ENCODE data around the gene PROK1.
A peak's percentile ranks its signal among the peaks of the same experiment; 100 is the strongest.

The PROK1 gene

DNA sequence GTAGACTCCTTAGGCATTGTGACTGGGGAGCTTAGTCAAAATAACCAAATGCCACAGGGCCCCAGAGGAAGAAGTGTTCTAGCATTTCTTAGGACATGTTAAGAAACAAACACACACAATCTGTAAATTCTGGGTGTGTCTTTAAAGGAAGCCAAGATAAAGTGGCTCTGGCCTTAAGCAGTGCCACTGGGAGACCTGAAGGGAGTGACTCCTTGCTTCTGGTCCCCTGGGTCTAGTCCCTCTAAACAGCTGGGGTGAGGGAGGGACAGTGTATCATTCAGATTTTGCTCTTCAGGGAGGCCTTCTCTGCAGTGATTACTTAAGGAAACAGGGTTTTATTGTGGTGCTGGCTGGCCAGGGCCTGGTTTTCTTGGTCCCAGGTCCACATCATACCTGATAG lies 9.1 kb upstream of the PROK1 start:
- H3K4me1 ChIP-seq (ENCODE audit: control insufficient read depth, insufficient read depth, low read depth, low read length): no peaks in the 10 kb centered on the region
- no peak overlapping the region for H3K14ac ChIP-seq (ENCODE audit: low read length in 2 of 2)
- no peaks in the 10 kb centered on the region for H3K36me3 ChIP-seq (ENCODE audit: control insufficient read depth in 1 of 2, insufficient read depth in 2 of 2, low read depth in 1 of 2, low read length in 2 of 2)
- no peak overlapping the region for H2AFZ ChIP-seq (ENCODE audit: low read depth, low read length)
- H3K23ac ChIP-seq (ENCODE audit: low read length in 2 of 2): no peak overlapping the region
- no peak overlapping the region for H3K27ac ChIP-seq (ENCODE audit: low read length, poor library complexity, severe bottlenecking)
- no peak overlapping the region for H2AK5ac ChIP-seq (ENCODE audit: low read length, severe bottlenecking)
- no peak overlapping the region for H2BK120ac ChIP-seq (ENCODE audit: low read depth, low read length)
- no peak overlapping the region for H3K4me2 ChIP-seq (ENCODE audit: low read length, poor library complexity, severe bottlenecking)
- H4K91ac ChIP-seq (ENCODE audit: low read length): no peak overlapping the region
- no peak overlapping the region for H4K8ac ChIP-seq (ENCODE audit: low read length)
- H3K79me1 ChIP-seq (replicated peaks; ENCODE audit: low read length, poor library complexity, severe bottlenecking): no peaks in the 10 kb centered on the region
- no peak overlapping the region for H2BK15ac ChIP-seq (ENCODE audit: low read depth, poor library complexity, severe bottlenecking)
- no peak overlapping the region for H3K4me3 ChIP-seq (ENCODE audit: insufficient read depth in 1 of 2, low read depth in 1 of 2, low read length in 2 of 2)
- no peak for DNase-seq
- H3K9ac ChIP-seq (ENCODE audit: low read length): no peak overlapping the region
- H2BK12ac ChIP-seq (ENCODE audit: low read length in 2 of 2): peak overlapping the region in 1 of 2 experiments; percentile 45
- H3K9me3 ChIP-seq (ENCODE audit: control insufficient read depth, low read length): no peaks in the 10 kb centered on the region
- peak overlapping the region in 1 of 2 experiments; percentile 42 for H3K4ac ChIP-seq (ENCODE audit: low read depth in 1 of 2, low read length in 2 of 2)
- no peak overlapping the region for H3K18ac ChIP-seq (ENCODE audit: low read depth in 1 of 2, low read length in 2 of 2)
- no peak overlapping the region for H2BK5ac ChIP-seq (ENCODE audit: low read depth, low read length, poor library complexity, severe bottlenecking)
- H3K27me3 ChIP-seq (ENCODE audit: control insufficient read depth in 1 of 2, insufficient read depth in 1 of 2, low read length in 2 of 2): peaks cover 15 to 33% of the 10 kb centered on the region in 2 experiments

DNA sequence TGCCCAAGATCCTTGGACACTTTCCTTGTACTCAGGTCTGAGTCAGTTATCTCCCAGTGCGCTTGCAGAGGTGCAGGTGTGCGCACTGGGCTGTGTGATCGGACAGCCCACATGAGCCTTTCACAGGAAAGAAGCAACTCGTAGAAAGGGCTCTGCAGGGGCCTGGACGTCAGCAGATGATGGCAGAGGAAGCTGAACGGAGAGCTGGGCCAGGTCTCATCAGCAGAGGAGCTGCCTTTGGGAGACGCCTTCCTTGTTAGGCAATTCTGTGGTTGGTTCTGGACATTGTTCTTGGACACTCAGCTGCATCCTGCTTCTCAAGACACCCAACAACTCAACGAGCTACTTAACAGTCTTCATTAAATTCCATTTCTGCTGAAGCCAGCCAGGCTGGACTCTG lies 7.5 kb upstream of the PROK1 start:
- no peak overlapping the region for H4K91ac ChIP-seq (ENCODE audit: low read length)
- no peak overlapping the region for H3K14ac ChIP-seq (ENCODE audit: low read length in 2 of 2)
- no peak overlapping the region for H3K4me3 ChIP-seq (ENCODE audit: insufficient read depth in 1 of 2, low read depth in 1 of 2, low read length in 2 of 2)
- no peak overlapping the region for H2AFZ ChIP-seq (ENCODE audit: low read depth, low read length)
- peak; percentile 62 for DNase-seq
- no peaks in the 10 kb centered on the region for H3K9me3 ChIP-seq (ENCODE audit: control insufficient read depth, low read length)
- no peaks in the 10 kb centered on the region for H3K4me1 ChIP-seq (ENCODE audit: control insufficient read depth, insufficient read depth, low read depth, low read length)
- no peak overlapping the region for H2BK15ac ChIP-seq (ENCODE audit: low read depth, poor library complexity, severe bottlenecking)
- H3K4ac ChIP-seq (ENCODE audit: low read depth in 1 of 2, low read length in 2 of 2): no peak overlapping the region
- peaks cover 29 to 36% of the 10 kb centered on the region in 2 experiments for H3K27me3 ChIP-seq (ENCODE audit: control insufficient read depth in 1 of 2, insufficient read depth in 1 of 2, low read length in 2 of 2)
- no peak overlapping the region for H3K4me2 ChIP-seq (ENCODE audit: low read length, poor library complexity, severe bottlenecking)
- H4K8ac ChIP-seq (ENCODE audit: low read length): peak overlapping the region; percentile 53
- H3K79me1 ChIP-seq (replicated peaks; ENCODE audit: low read length, poor library complexity, severe bottlenecking): no peaks in the 10 kb centered on the region
- no peaks in the 10 kb centered on the region for H3K36me3 ChIP-seq (ENCODE audit: control insufficient read depth in 1 of 2, insufficient read depth in 2 of 2, low read depth in 1 of 2, low read length in 2 of 2)
- H2BK120ac ChIP-seq (ENCODE audit: low read depth, low read length): no peak overlapping the region
- H3K9ac ChIP-seq (ENCODE audit: low read length): no peak overlapping the region
- H3K18ac ChIP-seq (ENCODE audit: low read depth in 1 of 2, low read length in 2 of 2): no peak overlapping the region
- H3K23ac ChIP-seq (ENCODE audit: low read length in 2 of 2): no peak overlapping the region
- no peak overlapping the region for H2AK5ac ChIP-seq (ENCODE audit: low read length, severe bottlenecking)
- 74% methylated on average over 6 of the region's 8 CpGs for WGBS
- no peak overlapping the region for H2BK5ac ChIP-seq (ENCODE audit: low read depth, low read length, poor library complexity, severe bottlenecking)
- H3K27ac ChIP-seq (ENCODE audit: low read length, poor library complexity, severe bottlenecking): no peak overlapping the region
- no peak overlapping the region for H2BK12ac ChIP-seq (ENCODE audit: low read length in 2 of 2)

DNA sequence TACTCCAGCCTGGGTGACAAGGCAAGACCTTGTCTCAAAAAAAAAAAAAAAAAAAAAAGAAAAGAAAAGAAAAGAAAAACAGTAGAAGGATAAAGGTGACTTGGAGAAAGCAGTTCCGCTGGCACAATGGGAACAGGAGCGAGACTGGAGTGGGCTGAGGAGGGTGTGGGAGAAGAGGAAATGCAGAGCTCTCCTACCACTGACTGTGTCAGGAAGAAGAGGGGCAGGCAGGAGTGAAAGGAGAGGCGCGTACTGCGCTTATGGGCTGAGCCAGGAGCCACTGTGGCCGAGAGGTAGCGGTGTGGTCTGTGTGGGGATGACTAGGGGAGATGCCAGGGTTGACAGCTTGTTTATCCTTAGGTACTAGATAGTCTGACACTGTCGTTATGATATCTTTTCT lies 6.4 kb upstream of the PROK1 start:
- Histone ChIP-seq H2BK120ac (ENCODE audit: low read depth, low read length) (no peak overlapping the region), H3K18ac (ENCODE audit: low read depth in 1 of 2, low read length in 2 of 2) (no peak overlapping the region), H3K27ac (ENCODE audit: low read length, poor library complexity, severe bottlenecking) (no peak overlapping the region), H4K8ac (ENCODE audit: low read length) (no peak overlapping the region), H3K14ac (ENCODE audit: low read length in 2 of 2) (no peak overlapping the region), H2AK5ac (ENCODE audit: low read length, severe bottlenecking) (no peak overlapping the region), H3K4ac (ENCODE audit: low read depth in 1 of 2, low read length in 2 of 2) (no peak overlapping the region), H2AFZ (ENCODE audit: low read depth, low read length) (no peak overlapping the region), H3K4me3 (ENCODE audit: insufficient read depth in 1 of 2, low read depth in 1 of 2, low read length in 2 of 2) (no peak overlapping the region), H2BK12ac (ENCODE audit: low read length in 2 of 2) (peak overlapping the region in 1 of 2 experiments; percentile 47), H4K91ac (ENCODE audit: low read length) (no peak overlapping the region), H3K9me3 (ENCODE audit: control insufficient read depth, low read length) (no peaks in the 10 kb centered on the region), H3K79me1 (replicated peaks; ENCODE audit: low read length, poor library complexity, severe bottlenecking) (no peaks in the 10 kb centered on the region), H3K27me3 (ENCODE audit: control insufficient read depth in 1 of 2, insufficient read depth in 1 of 2, low read length in 2 of 2) (peaks cover 36 to 38% of the 10 kb centered on the region in 2 experiments), H2BK5ac (ENCODE audit: low read depth, low read length, poor library complexity, severe bottlenecking) (no peak overlapping the region), H2BK15ac (ENCODE audit: low read depth, poor library complexity, severe bottlenecking) (no peak overlapping the region), H3K23ac (ENCODE audit: low read length in 2 of 2) (no peak overlapping the region), H3K9ac (ENCODE audit: low read length) (no peak overlapping the region), H3K4me1 (ENCODE audit: control insufficient read depth, insufficient read depth, low read depth, low read length) (no peaks in the 10 kb centered on the region), H3K36me3 (ENCODE audit: control insufficient read depth in 1 of 2, insufficient read depth in 2 of 2, low read depth in 1 of 2, low read length in 2 of 2) (no peaks in the 10 kb centered on the region), H3K4me2 (ENCODE audit: low read length, poor library complexity, severe bottlenecking) (no peak overlapping the region)
- 81% methylated on average over 7 of the region's 8 CpGs for WGBS
- DNase-seq: no peak

DNA sequence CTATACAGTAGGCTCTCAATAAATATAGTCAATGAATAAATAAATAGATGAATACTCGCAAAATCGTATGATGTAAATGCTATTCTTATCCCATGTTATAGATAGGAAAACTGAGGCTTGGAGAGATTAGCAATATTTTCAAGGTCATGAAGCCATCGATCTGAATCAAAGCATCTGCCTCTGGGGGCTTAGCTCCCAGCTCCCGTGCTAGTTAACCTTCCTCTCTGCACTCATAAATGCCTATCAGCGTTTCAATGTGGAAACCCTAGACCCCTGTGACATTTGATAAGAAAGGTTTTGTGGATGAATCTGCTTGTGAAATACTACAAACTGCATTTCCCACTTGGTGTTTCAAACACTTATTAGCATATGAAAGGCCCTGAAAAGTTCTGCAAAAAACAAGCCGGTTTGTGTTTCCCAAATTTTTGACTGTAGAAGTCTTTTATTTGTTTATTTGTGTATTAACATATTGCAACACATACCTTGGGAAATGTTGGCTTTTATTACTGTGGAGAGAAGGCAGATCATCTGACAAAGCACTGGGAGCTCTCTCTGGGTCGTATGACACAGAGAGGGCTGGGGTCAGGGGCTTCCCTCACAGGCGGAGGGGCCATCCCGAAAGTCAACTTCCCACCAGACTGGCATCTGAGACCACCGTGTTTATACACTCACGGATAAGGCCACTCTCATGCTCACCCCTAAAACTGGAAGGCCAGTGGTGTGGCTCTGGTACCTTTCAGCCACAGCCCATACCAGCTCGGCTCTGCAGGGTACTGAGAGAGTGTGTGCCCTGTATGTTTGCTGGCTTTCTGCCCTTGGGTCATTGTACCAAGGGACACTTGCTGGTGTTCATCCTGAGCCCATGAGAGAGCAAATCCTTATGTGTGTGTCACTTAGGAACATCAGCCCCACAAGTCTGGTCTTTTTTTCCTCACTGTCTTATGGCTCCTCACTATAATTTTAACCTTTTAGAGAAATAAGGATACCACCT lies 993 bp upstream of the PROK1 start:
- H3K23ac ChIP-seq (ENCODE audit: low read length in 2 of 2): no peak overlapping the region
- no peak overlapping the region for H2AFZ ChIP-seq (ENCODE audit: low read depth, low read length)
- no peak overlapping the region for H2BK12ac ChIP-seq (ENCODE audit: low read length in 2 of 2)
- no peak overlapping the region for H2BK15ac ChIP-seq (ENCODE audit: low read depth, poor library complexity, severe bottlenecking)
- H3K79me1 ChIP-seq (replicated peaks; ENCODE audit: low read length, poor library complexity, severe bottlenecking): no peaks in the 10 kb centered on the region
- DNase-seq: peak; percentile 36
- peaks cover 69 to 75% of the 10 kb centered on the region in 2 experiments for H3K27me3 ChIP-seq (ENCODE audit: control insufficient read depth in 1 of 2, insufficient read depth in 1 of 2, low read length in 2 of 2)
- H4K8ac ChIP-seq (ENCODE audit: low read length): no peak overlapping the region
- no peak overlapping the region for H3K4ac ChIP-seq (ENCODE audit: low read depth in 1 of 2, low read length in 2 of 2)
- H2BK120ac ChIP-seq (ENCODE audit: low read depth, low read length): no peak overlapping the region
- no peak overlapping the region for H3K9ac ChIP-seq (ENCODE audit: low read length)
- H3K4me1 ChIP-seq (ENCODE audit: control insufficient read depth, insufficient read depth, low read depth, low read length): no peaks in the 10 kb centered on the region
- no peak overlapping the region for H4K91ac ChIP-seq (ENCODE audit: low read length)
- no peak overlapping the region for H2AK5ac ChIP-seq (ENCODE audit: low read length, severe bottlenecking)
- no peak overlapping the region for H3K4me3 ChIP-seq (ENCODE audit: insufficient read depth in 1 of 2, low read depth in 1 of 2, low read length in 2 of 2)
- H2BK5ac ChIP-seq (ENCODE audit: low read depth, low read length, poor library complexity, severe bottlenecking): no peak overlapping the region
- no peak overlapping the region for H3K4me2 ChIP-seq (ENCODE audit: low read length, poor library complexity, severe bottlenecking)
- WGBS: 70% methylated on average over 9 of the region's 12 CpGs
- no peaks in the 10 kb centered on the region for H3K36me3 ChIP-seq (ENCODE audit: control insufficient read depth in 1 of 2, insufficient read depth in 2 of 2, low read depth in 1 of 2, low read length in 2 of 2)
- no peak overlapping the region for H3K18ac ChIP-seq (ENCODE audit: low read depth in 1 of 2, low read length in 2 of 2)
- H3K9me3 ChIP-seq (ENCODE audit: control insufficient read depth, low read length): no peaks in the 10 kb centered on the region
- no peak overlapping the region for H3K14ac ChIP-seq (ENCODE audit: low read length in 2 of 2)
- no peak overlapping the region for H3K27ac ChIP-seq (ENCODE audit: low read length, poor library complexity, severe bottlenecking)
